IPS-20b (cell line): Measurements from ENCODE around the gene MGAT4B.

Experiments used
- H3K27ac ChIP-seq: one replicate; pipeline ENCODE4 v1.5.1; 2013; ENCODE audit warnings: low read length
- H3K27me3 ChIP-seq: 2 replicates; pipeline ENCODE4 v1.6.1; 2013; ENCODE audit warnings: mild to moderate bottlenecking, low read length, inconsistent platforms; ENCODE audit not compliant: insufficient read depth
- H3K36me3 ChIP-seq: 2 replicates; pipeline ENCODE4 v1.6.1; 2013; ENCODE audit warnings: low read depth, mild to moderate bottlenecking, inconsistent platforms, low read length, moderate library complexity; ENCODE audit not compliant: insufficient read depth
- H3K4me1 ChIP-seq: 2 replicates; pipeline ENCODE4 v1.6.1; 2013; ENCODE audit warnings: mild to moderate bottlenecking, control low read depth, inconsistent platforms, low read length, moderate library complexity; ENCODE audit not compliant: insufficient read depth
- H3K4me3 ChIP-seq: 2 replicates; pipeline ENCODE4 v1.5.1; 2013; ENCODE audit warnings: mild to moderate bottlenecking, low read length, inconsistent platforms
- H3K9ac ChIP-seq: 2 replicates; pipeline ENCODE4 v1.6.1; 2013; ENCODE audit warnings: low read depth, mild to moderate bottlenecking, inconsistent platforms, low read length, moderate library complexity
- H3K9me3 ChIP-seq: 2 replicates; pipeline ENCODE4 v1.6.1; 2013; ENCODE audit warnings: mild to moderate bottlenecking, low read depth, low read length, inconsistent platforms; ENCODE audit not compliant: insufficient read depth

MGAT4B gene

DNA sequence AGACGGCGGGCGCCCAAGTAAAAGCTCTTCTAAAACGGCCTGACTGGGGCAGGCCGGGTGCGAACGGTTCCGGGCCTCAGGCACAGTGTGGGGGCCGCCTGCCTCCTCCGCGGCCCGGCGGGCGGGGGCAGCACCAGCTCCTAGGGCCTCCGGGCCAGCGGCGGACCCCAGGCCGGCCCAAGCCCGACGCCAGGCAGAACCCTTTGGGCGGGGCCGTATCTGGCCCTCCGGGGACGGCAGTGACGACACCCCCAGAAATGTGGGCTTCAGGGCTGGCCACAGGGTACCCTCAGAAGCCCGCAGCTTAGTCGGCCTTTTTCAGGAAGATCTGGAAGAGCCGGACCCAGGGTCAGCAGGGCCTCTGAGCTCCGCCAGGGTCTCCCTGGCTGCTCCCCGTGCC, 8.9 kb downstream of the MGAT4B start:
- Histone ChIP-seq H3K4me1 (peaks cover 13% of the 10 kb centered on the region), H3K27ac (no peak overlapping the region), H3K9ac (no peak overlapping the region), H3K36me3 (peaks cover 37% of the 10 kb centered on the region), H3K27me3 (0 out of 2 replicates have a peak, but pooled peaks cover 6% of the 10 kb centered on the region), H3K9me3 (no peaks in the 10 kb centered on the region), H3K4me3 (no peak overlapping the region)

DNA sequence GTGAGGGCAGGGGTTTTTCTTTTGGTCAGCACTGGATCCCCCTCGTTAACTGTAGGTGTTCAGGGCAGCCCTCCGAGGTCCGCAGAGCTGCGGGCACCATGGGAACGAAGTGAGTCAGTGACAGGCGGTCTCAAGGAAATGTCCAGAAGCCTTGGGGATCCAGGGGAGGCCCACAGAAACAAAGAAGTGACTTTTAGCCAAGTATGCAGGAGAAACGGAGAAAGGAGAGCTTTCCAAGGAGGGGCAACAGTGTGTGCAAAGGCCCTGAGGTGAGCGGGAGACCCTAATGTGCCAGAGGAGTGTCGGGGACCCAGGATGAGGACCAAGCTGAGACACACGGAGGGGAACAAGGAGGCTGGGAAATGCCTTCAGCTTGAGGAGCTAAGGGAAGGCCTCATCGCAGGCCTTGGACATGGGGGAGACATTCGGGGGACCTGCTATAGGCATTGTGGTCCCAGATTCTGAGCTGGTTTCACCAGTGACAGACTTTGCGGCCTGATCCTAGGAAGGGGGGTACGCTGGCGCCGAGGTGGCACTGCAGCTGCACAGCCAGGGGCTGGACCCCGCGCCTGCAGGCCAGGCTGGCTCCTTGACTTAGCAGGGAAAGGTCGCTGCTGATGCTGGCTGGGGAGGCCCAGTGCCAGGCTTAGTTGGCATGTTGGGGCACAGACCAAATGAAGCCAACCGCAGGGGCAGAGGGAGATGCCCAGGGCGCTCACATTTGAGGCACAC, 9.6 kb downstream of the MGAT4B start:
- Histone ChIP-seq H3K9me3 (no peaks in the 10 kb centered on the region), H3K9ac (peak overlapping the region; percentile 33; the same call in 1 of the 2 replicates), H3K4me3 (peak overlapping the region; percentile 66; the same call in 1 of the 2 replicates), H3K36me3 (peaks cover 37% of the 10 kb centered on the region), H3K27me3 (0 out of 2 replicates have a peak, but pooled peaks cover 6% of the 10 kb centered on the region), H3K4me1 (peaks cover 7% of the 10 kb centered on the region; the same call in 1 of the 2 replicates), H3K27ac (no peak overlapping the region)

DNA sequence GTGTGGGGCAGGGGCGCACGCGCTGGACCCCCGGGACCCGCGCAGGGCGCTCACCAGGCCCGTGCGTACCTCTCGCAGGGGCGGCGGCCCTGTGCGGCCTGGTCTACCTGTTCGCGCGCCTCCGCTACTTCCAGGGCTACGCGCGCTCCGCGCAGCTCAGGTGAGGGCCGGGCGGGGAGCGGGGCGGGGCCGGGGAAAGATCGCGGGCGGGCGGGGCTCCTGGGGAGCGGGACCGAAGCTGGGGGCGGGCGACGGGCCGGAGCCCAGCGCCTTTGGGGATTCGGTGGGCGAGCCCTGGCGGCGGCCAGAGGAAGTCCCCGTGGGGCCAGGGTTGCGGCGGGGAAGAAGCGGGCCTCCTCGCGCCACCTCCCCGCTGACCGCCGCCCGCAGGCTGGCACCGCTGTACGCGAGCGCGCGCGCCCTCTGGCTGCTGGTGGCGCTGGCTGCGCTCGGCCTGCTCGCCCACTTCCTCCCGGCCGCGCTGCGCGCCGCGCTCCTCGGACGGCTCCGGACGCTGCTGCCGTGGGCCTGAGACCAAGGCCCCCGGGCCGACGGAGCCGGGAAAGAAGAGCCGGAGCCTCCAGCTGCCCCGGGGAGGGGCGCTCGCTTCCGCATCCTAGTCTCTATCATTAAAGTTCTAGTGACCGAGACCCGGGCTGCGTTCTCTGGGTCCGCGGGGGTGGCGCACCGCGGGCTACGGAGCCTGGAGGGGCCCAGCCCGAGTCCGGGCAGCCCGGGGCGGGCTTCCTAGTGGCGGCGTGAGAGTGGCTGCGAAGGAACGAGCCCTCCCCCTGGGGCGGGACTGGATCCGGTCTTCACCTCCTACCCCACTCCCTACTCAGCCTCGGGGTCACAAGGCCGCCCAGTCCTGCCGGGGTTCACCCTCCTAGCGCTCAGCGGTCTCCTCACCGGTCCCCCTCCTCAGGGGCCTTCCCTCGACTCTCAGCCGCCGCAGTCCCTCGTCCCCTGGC, 10.5 kb downstream of the MGAT4B start:
- Histone ChIP-seq H3K4me3 (peak overlapping the region; percentile 66), H3K4me1 (peaks cover 7% of the 10 kb centered on the region; the same call in 1 of the 2 replicates), H3K27me3 (0 out of 2 replicates have a peak, but pooled peaks cover 6% of the 10 kb centered on the region), H3K27ac (no peak overlapping the region), H3K36me3 (peaks cover 35% of the 10 kb centered on the region), H3K9me3 (no peaks in the 10 kb centered on the region), H3K9ac (peak overlapping the region; percentile 59; the same call in 1 of the 2 replicates)

DNA sequence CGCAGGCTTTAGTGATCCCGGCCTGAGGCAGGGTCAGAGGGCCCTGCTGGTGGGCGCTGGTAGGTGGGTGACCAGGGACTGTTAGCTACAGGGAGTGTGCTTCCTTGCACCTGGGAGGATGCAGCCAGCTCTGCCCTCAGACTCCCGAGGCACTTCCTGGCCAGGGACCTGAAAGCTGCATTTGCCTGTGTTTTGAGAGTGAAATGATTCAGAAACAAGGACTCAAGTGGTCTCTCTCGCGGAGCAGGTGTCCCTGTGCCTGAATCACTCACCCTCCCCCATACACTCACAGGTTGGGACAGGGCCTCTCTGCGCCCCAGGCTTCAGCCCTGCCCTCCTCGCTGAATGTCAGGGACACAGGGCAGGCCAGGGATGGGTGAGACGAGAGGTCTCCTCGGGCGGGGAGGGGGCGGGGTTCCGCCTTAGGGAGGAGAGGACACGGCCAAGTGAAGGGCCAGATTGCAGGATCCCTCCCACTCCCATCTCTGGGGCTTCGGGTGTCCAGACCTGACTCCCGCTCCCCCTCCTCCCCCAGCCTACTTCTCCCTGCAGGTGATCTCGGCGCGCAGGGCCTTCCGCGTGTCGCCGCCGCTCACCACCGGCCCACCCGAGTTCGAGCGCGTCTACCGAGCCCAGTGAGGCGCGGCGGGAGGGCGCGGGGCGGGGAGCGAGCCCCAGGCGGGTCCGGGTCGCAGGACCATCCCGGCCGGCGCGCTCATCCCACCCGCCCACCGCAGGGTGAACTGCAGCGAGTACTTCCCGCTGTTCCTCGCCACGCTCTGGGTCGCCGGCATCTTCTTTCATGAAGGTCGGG, 11.4 kb downstream of the MGAT4B start:
- peaks cover 7% of the 10 kb centered on the region; the same call in 1 of the 2 replicates for H3K4me1 ChIP-seq
- peaks cover 31% of the 10 kb centered on the region for H3K36me3 ChIP-seq
- peak overlapping the region; percentile 59; the same call in 1 of the 2 replicates for H3K9ac ChIP-seq
- H3K9me3 ChIP-seq = no peaks in the 10 kb centered on the region
- H3K27me3 ChIP-seq = 0 out of 2 replicates have a peak, but pooled peaks cover 6% of the 10 kb centered on the region
- H3K27ac ChIP-seq = no peak overlapping the region
- H3K4me3 ChIP-seq = peak overlapping the region; percentile 66

DNA sequence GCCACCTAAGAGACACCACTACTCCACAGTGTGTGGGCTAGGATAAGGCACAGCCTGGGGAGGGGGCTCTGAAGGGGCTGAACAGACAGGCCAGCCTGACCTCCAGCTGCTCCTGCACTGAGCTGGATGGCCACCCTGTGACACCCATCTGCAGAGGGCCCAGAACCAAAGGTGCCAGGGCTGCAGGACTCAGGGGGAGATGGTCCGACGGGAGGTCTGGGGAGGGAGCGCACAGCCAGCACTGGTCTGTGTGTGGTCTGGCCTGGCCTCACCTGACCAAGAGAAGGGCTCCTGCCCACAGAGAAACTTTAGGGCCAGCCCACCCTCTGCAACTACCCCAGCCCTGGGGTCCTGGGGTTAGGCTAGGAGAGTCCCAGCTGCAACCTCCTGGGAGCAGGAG, 12.1 kb downstream of the MGAT4B start:
- Histone ChIP-seq H3K27me3 (0 out of 2 replicates have a peak, but pooled peaks cover 6% of the 10 kb centered on the region), H3K27ac (no peak overlapping the region), H3K36me3 (peaks cover 26% of the 10 kb centered on the region), H3K4me3 (peak overlapping the region; percentile 66; the same call in 1 of the 2 replicates), H3K9ac (0 out of 2 replicates have a peak overlapping the region, but pooled peaks have one; percentile 59), H3K4me1 (peaks cover 7% of the 10 kb centered on the region; the same call in 1 of the 2 replicates), H3K9me3 (no peaks in the 10 kb centered on the region)

DNA sequence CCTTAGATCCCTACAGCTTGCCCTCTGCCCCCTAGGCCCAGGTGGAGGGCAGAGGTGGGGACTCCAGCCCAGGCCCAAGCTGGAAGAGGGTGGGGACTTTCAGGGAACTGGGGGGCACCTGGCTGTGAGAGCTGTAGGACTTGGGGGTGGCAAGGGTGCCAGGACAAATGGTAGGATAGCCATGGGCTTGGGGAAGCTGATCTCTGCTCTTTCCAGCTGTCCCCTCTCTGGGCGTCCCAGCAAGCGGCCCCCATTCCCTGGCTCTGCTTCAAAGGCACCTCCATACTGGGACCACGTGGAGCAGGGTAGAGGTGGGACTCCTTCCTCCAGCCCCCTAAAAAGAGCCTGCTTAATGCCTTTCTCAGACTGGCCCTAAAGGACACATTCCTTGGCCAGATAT, 12.5 kb downstream of the MGAT4B start:
- H3K4me3 ChIP-seq = no peak overlapping the region
- H3K9me3 ChIP-seq = no peaks in the 10 kb centered on the region
- 0 out of 2 replicates have a peak, but pooled peaks cover 6% of the 10 kb centered on the region for H3K27me3 ChIP-seq
- H3K9ac ChIP-seq = no peak overlapping the region
- H3K27ac ChIP-seq = no peak overlapping the region
- peaks cover 22% of the 10 kb centered on the region for H3K36me3 ChIP-seq
- H3K4me1 ChIP-seq = peaks cover 7% of the 10 kb centered on the region; the same call in 1 of the 2 replicates

DNA sequence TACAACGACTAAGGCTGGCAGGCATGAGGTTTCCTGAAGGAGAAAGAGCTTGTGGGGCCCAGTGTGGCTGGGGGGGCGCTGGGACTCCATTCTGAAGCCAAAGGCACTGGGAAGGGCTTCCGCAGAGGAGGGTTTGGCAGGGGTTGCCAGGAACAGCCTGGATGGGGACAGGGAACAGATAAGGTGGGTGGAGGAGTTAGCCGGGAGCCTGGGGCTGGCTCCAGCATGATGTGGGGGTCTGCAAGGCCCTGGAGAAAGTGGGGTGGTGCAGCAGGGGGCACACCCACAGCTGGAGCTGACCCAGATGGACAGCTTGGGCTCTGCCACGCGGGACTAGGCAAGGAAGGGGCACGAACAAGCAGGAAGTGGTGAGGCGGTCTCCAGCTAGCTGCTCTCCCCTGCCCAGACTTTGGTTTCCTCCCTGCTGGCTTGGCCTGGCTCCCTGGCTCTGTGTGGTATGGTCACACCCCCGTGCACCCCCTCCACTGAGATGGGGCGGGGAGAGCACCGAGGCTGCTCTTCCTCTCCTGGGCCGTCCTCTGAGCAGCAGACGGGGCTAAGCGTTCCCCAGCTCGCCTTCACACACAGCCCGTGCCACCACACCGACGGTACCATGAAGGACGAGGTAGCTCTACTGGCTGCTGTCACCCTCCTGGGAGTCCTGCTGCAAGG, 13.1 kb downstream of the MGAT4B start, which contains the start of gene LTC4S:
Gene LTC4S (plus strand): TSS at position 519 of the 672 bp plus-strand sequence. CDS start 95 bp downstream, at position 614.
- Histone ChIP-seq H3K27me3 (0 out of 2 replicates have a peak, but pooled peaks cover 6% of the 10 kb centered on the region), H3K4me1 (peaks cover 7% of the 10 kb centered on the region; the same call in 1 of the 2 replicates), H3K4me3 (peak within 1 kb of the TSS; percentile 66; the same call in 1 of the 2 replicates), H3K9ac (0 out of 2 replicates have a peak within 1 kb of the TSS, but pooled peaks have one; percentile 59), H3K36me3 (peaks cover 17% of the 10 kb centered on the region; the same call in 1 of the 2 replicates), H3K27ac (no peak within 1 kb of the TSS), H3K9me3 (no peaks in the 10 kb centered on the region)

DNA sequence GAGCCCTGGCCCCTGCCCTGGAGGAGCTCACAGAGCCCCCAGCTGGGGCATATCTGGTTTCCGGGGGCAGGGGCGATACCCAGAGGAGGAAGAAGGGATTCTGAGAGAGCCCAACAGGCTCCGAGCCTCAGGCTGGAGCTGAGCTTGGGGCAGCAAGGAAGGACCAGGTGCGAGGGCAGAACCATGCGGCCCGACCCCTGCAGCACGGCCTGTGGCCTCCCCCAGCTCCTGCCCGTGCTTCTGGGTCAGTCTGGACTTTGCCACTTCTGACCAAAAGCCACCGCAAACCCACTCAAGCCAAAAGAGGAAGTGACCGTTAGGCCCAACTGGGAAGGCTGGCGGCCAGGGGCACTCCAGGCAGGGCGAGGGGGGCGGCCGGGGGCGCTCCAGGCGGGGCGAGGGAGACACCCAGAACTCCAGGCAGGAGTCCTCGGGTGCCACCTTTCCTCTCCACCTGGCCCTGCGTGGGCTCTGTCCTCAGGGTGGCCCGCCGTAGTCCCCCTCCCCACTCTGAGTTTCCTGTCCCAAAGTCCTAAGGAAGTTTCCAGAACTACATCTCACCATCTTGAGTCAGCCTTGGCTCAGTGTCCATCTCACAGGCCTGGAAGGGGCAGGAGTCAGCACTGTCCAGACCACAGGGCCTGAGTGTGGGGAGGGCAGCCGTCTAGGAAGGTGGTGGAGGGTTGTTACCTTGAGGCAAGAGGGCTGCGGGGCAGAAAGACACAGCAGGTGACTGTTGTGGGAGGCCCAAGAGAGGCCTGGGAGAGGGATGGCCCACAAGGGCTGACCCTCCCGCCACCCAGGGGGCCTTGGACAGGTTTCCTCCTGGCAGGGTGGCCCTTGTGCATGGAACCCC, 13.8 kb downstream of the MGAT4B start:
- no peaks in the 10 kb centered on the region for H3K9me3 ChIP-seq
- peaks cover 7% of the 10 kb centered on the region; the same call in 1 of the 2 replicates for H3K4me1 ChIP-seq
- H3K4me3 ChIP-seq = no peak overlapping the region
- no peak overlapping the region for H3K27ac ChIP-seq
- peaks cover 9% of the 10 kb centered on the region; the same call in 1 of the 2 replicates for H3K36me3 ChIP-seq
- H3K27me3 ChIP-seq = 0 out of 2 replicates have a peak, but pooled peaks cover 6% of the 10 kb centered on the region
- no peak overlapping the region for H3K9ac ChIP-seq

DNA sequence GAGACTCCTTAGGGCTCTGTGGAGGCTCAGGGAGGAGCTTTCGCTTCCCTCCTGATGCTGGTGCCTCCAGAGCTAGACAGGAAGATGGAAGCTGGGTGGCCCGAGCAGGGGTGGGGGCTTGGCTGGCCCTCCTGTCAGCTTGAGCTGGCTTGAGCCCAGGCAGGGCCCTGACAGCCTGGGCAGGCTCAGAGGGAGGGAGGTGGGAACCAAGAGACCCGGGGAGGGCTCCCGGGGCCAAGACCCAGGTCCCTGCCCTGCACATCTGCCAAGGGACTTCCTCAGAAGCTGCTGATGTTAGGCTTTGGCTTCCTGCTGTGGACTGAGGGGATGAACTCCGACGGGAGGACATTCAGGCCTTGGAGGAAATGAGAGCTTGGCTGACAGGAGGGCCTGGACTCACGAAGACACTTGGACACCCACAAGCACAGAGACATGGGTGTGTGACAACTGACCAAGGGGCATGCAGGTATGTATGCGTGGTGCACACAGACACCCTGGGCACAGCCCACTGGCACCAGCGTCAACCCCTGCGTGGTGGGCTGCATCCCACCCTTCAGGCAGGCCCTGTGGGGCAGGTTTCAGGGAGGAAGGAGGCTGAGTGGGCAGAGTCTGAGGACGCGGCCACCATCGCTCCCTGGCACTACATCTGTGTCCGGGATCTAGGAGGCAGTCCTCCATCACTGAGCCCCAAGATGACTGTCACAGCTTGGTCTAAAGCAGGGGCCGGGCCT, 14.6 kb downstream of the MGAT4B start:
- Histone ChIP-seq H3K27me3 (0 out of 2 replicates have a peak, but pooled peaks cover 6% of the 10 kb centered on the region), H3K4me3 (no peak overlapping the region), H3K36me3 (peaks cover 3% of the 10 kb centered on the region; the same call in 1 of the 2 replicates), H3K27ac (no peak overlapping the region), H3K4me1 (peaks cover 7% of the 10 kb centered on the region; the same call in 1 of the 2 replicates), H3K9me3 (no peaks in the 10 kb centered on the region), H3K9ac (no peak overlapping the region)
